ENCODE results near the gene FMN1.

DNA sequence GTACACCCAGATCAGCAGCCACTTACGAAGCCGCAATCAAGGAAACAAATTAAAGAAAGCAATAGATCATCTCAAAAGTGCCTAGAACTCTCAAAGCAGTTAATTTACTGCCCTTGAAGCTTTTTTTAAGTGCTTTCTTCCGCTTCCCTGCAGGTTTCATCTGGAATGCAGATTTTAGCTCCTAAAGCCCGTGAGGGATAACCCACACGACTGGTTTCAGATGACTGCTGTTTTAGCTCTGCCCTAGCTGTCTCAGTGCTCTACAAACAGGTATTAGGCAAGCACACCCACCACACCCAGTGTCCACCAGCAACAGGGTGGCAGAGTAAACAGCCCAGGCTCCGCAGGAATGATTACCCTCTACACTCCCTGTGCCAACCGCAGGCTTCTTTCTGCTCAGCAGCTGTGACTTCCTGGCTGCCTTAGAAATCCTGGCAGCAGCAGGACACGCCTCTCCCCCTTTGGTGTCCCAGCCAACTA lies 126.0 kb downstream of the FMN1 start:
- TF ChIP-seq EZH2 (IDR thresholded peaks at IDR 0.05; ENCODE audit: insufficient read depth, poor library complexity, severe bottlenecking) (no peak), EZH2phosphoT487 (IDR thresholded peaks at IDR 0.05; ENCODE audit: insufficient read depth, low read depth) (no peak)
